ENCODE data around the gene RASSF4. TPM values are rescaled to one million over a fixed set of nuclear protein-coding genes. Genes with fewer than 3 reads are reported as not detected.

Gene RASSF4
- total RNA-seq, 1 experiment from 2014 or later = not detected

DNA sequence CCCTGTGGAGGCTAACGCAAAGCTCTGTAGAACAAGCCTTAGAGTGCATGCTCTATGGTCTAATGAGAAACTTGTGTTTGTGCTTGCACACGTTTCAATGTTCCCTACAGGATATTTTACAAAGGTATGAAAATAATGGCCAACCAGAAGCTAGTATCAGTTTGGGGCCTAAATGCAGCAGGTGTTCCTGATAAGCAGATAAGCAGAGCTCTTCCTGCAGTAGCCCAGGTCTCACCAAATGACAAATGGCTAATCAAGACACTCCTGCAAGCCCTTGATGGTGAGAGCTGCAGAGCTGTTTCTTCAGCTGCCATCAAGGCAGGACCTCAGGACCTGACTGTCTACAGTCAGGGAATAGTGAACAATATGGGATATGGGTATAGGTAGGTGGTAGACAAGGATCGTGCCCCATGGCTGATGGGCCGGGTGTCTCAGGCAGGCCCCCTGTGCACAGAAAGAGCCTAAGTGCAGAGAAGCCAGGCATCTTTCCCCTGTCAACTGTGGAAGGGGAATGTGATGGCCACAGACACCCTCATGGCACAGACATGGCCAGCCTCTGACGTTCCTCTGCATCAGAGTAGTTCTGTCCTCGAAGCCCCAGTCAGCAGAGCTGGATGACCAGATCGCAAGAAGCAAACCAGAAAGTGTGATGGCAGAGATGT lies 23.2 kb upstream of the RASSF4 start:
- POLR2A ChIA-PET = interaction anchor here (0.7 kb wide), 1 partner anchor 42 kb away, joined by 3 read pairs; the partner anchor contains the start of gene DEPP1
- CTCF ChIA-PET = interaction anchor here (0.9 kb wide), 1 partner anchor 38 kb away, joined by 5 read pairs; no protein-coding TSS in a partner anchor

DNA sequence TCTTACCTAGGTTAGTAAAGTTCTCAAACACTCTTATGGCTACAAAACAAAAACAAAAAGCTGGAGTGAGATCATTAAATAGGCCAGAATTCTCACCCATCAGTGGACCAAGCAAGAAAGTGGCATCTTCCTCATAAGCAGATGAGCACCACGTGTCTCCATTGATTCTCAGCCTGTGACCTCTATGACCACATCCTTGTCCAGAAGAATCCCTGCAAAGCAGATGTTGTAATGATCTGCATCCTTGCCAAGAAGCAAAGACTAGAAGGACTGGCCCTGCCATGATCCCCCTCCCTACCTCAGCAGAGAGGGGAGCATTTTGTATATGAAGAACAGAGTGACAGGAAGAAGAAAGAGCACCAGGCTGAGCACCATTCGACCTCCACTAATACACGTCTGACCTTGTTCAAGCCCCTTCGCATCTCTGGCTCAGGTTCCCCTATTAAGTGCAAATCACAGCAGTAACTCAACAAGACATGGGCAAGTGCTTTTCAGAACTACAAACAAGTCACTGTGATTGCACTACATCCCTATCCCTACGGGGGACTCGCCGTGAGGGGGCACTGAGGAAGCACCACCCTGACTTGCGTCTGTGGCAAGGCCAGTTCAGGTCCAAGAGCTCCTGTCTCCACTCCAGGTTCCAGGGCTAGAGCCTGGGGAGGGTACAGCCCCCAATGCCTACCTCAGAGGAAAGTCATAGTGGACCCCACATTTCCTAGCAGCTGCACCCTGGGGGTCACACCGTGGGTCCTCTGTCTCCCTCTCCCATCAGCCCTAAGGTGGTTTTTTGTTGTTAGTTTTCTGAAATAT lies 22.2 kb upstream of the RASSF4 start:
- TF ChIP-seq, protein P1, sequence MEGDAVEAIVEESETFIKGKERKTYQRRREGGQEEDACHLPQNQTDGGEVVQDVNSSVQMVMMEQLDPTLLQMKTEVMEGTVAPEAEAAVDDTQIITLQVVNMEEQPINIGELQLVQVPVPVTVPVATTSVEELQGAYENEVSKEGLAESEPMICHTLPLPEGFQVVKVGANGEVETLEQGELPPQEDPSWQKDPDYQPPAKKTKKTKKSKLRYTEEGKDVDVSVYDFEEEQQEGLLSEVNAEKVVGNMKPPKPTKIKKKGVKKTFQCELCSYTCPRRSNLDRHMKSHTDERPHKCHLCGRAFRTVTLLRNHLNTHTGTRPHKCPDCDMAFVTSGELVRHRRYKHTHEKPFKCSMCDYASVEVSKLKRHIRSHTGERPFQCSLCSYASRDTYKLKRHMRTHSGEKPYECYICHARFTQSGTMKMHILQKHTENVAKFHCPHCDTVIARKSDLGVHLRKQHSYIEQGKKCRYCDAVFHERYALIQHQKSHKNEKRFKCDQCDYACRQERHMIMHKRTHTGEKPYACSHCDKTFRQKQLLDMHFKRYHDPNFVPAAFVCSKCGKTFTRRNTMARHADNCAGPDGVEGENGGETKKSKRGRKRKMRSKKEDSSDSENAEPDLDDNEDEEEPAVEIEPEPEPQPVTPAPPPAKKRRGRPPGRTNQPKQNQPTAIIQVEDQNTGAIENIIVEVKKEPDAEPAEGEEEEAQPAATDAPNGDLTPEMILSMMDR (IDR thresholded peaks at IDR 0.05; ENCODE audit: unreplicated experiment) = no peak
- Mint-ChIP-seq H3K9me3 (ENCODE audit: unreplicated experiment) (no peaks in the 10 kb centered on the region), H3K27me3 (ENCODE audit: insufficient read depth, unreplicated experiment) (no peaks in the 10 kb centered on the region), H3K4me3 (ENCODE audit: unreplicated experiment) (no peak overlapping the region), H3K36me3 (ENCODE audit: insufficient read depth, unreplicated experiment) (no peaks in the 10 kb centered on the region), H3K27ac (ENCODE audit: low read depth, unreplicated experiment) (no peak overlapping the region), H3K4me1 (ENCODE audit: insufficient read depth, unreplicated experiment) (peaks cover 6% of the 10 kb centered on the region)
- BruUV-seq (replicated peaks) = no TSS peak
- no peak for DNase-seq (ENCODE audit: unreplicated experiment)
- ChIA-PET POLR2A (no interaction called here), CTCF (interaction anchor here (0.6 to 1.1 kb wide), 3 partner anchors 38 to 154 kb away, joined by 3 to 8 read pairs (median 4); no protein-coding TSS in a partner anchor)
- intact Hi-C loops (cut with micrococcal nuclease) = loop anchor here (10.0 kb wide), 1 partner anchor 297 kb away; no protein-coding TSS in a partner anchor

More for the DNA sequence above, 23.2 kb upstream of the RASSF4 start:
- no peaks in the 10 kb centered on the region for H3K9me3 Mint-ChIP-seq (ENCODE audit: unreplicated experiment)
- H3K27ac Mint-ChIP-seq (ENCODE audit: low read depth, unreplicated experiment) = no peak overlapping the region
- TF ChIP-seq, protein P1 (IDR thresholded peaks at IDR 0.05; ENCODE audit: unreplicated experiment) = no peak
- peaks cover 6% of the 10 kb centered on the region for H3K4me1 Mint-ChIP-seq (ENCODE audit: insufficient read depth, unreplicated experiment)
- DNase-seq (ENCODE audit: unreplicated experiment) = no peak
- intact Hi-C loops (cut with micrococcal nuclease) = loop anchor here (10.0 kb wide), 1 partner anchor 298 kb away; no protein-coding TSS in a partner anchor
- no peaks in the 10 kb centered on the region for H3K36me3 Mint-ChIP-seq (ENCODE audit: insufficient read depth, unreplicated experiment)
- BruUV-seq (replicated peaks) = no TSS peak
- H3K4me3 Mint-ChIP-seq (ENCODE audit: unreplicated experiment) = no peak overlapping the region
- H3K27me3 Mint-ChIP-seq (ENCODE audit: insufficient read depth, unreplicated experiment) = no peaks in the 10 kb centered on the region

DNA sequence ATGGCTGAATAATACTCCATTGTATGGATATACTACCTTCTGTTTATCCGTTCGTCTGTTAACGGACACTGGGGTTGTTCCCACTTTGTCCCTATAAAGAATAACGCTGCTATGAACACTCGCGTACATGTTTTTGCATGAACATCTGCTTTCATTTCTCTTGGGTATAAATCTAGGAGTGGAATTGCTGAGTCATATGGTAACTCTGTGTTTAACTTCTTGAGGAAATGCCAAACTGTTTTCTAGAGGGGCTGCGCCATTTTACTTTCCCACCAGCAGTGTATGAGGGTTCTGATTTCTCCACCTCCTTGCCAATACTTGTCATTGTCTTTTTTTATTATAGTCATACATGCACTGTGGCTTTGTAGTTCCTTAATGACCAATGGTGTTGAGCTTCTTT lies 20.6 kb upstream of the RASSF4 start:
- H3K9me3 Mint-ChIP-seq (ENCODE audit: unreplicated experiment) = peaks cover 1% of the 10 kb centered on the region
- H3K27ac Mint-ChIP-seq (ENCODE audit: low read depth, unreplicated experiment) = no peak overlapping the region
- CTCF ChIA-PET = interaction anchor here (0.7 to 1.1 kb wide), 2 partner anchors 24 to 37 kb away, joined by 3 to 8 read pairs; no protein-coding TSS in a partner anchor

More for the DNA sequence above, 20.6 kb upstream of the RASSF4 start:
- no TSS peak for BruUV-seq (replicated peaks)
- POLR2A ChIA-PET = no interaction called here
- intact Hi-C loops (cut with micrococcal nuclease) = loop anchor here (10.0 kb wide), 1 partner anchor 296 kb away; no protein-coding TSS in a partner anchor
- TF ChIP-seq, protein P1 (IDR thresholded peaks at IDR 0.05; ENCODE audit: unreplicated experiment) = no peak
- peaks cover 6% of the 10 kb centered on the region for H3K4me1 Mint-ChIP-seq (ENCODE audit: insufficient read depth, unreplicated experiment)
- no peaks in the 10 kb centered on the region for H3K27me3 Mint-ChIP-seq (ENCODE audit: insufficient read depth, unreplicated experiment)
- no peaks in the 10 kb centered on the region for H3K36me3 Mint-ChIP-seq (ENCODE audit: insufficient read depth, unreplicated experiment)
- no peak for DNase-seq (ENCODE audit: unreplicated experiment)
- H3K4me3 Mint-ChIP-seq (ENCODE audit: unreplicated experiment) = no peak overlapping the region
